Gastroesophageal sphincter (tissue), 3 donors: ENCODE results near the gene PMEL.

Experiments used
- CTCF ChIP-seq, 4 experiments: fragments of 200-600 bp in 2 of 4; fragments of 450-650 bp in 2 of 4; sonication (generic) in 1 of 4; IDR thresholded peaks; one replicate each; pipeline ENCODE4 v1.5.1; 2017 to 2019; ENCODE audit warnings: antibody characterized with exemption in 4 of 4, mild to moderate bottlenecking in 2 of 4, moderate library complexity in 2 of 4
- POLR2A ChIP-seq, 2 donors: fragments of 450-650 bp; IDR thresholded peaks; one replicate each; pipeline ENCODE4 v1.6.1; 2017; ENCODE audit warnings: antibody characterized with exemption in 2 of 2, mild to moderate bottlenecking in 2 of 2, moderate library complexity in 1 of 2

GRCh38 chr12:55934773-55935172, 31.1 kb downstream of the PMEL start:
- TF ChIP-seq CTCF (IDR thresholded peaks at IDR 0.05) (no peak), POLR2A (IDR thresholded peaks at IDR 0.05) (no peak)
